ENCODE data around the gene AMOTL2.

DNA sequence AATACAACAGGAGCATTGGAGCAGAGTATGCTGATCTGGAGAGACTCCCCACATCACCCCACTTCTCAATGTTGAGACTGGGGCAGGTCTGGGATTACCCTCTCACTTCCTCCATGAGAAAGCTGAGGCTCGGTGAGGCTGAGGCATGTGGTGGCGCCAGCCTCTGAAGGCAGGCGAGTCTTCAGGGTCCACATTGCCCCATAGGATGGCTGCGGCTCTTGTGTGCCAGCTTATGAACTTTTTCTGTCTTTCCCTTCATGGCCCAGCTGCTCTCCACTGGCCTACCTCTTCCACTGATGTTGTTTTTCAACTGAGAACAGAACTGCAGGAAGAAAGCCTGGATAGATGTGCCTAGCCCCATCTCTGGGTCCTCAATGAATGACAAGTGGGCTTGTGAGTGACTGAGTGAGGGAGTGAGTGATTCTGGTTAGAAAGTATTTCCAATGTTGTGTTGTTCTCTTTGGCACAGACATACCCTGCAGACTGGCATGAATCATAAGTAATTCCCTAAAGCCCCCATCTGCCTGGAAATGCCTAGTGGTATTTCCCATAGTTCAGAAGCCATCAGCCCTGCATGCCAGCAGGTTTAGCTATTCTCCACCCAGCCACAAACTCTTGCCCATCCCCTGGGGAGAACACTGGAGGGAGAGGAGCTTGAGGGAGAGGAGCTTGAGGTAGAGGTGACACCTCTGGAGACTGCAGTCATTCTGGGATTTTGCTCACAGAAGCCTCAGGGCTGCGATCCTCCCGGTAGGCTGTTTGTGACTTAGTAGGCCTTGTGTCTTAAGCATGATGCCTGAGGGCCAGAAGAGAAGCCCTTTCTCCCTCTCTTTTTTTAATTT, 56.9 kb downstream of the AMOTL2 start:
- TF ChIP-seq CTCF (IDR thresholded peaks at IDR 0.05; ENCODE audit: low read length) (no peak), EZH2 (IDR thresholded peaks at IDR 0.05; ENCODE audit: borderline replicate concordance, low read length) (no peak)
